Measurements from ENCODE around the gene SLC28A1. TPM values are rescaled to one million over a fixed set of nuclear protein-coding genes. Genes with fewer than 3 reads are reported as not detected.
A peak's percentile ranks its signal among the peaks of the same experiment; 100 is the strongest.

Gene SLC28A1
- total and polyA plus RNA-seq, 2 of the 4 experiments (the other 2 are of a cell fraction), result not detected

DNA sequence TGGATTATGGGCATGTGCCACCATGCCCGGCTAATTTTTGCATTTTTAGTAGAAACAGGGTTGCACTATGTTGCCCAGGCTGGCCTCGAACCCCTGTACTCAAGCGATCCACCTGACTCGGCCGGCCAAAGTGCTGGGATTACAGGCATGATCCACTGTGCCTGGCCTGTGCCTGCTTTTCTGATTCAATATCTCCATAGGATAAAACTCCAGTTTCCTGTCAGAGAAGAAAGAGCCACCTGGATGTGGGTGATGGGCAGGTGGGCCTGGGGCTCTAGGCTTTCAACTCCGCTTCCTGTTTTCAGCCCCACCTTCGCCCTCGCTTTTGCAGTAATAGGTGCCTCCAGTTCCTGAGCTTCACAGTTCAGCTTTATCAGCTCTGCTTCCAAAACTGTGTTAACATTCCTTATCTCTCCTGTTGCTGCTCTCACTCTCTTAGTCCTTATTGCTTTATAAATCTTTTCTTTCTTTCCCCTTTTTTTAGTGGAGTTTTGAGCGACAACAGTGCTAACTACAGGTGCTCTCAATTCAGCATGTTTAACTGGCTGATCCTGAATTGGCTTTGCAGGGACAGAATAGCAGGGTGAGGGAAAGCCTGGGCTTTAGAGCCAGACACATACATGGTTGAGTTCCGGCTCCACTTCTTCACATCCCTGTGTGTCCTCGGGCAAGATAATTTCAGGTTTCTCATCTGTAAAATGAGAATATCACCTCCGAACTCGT, 76.1 kb downstream of the SLC28A1 start:
- intact Hi-C loops (cut with micrococcal nuclease), result no loop called here
- peaks cover 11% of the 10 kb centered on the region for H3K9me1 ChIP-seq (ENCODE audit: insufficient read depth, low read length)
- no peak overlapping the region for H2AK9ac ChIP-seq (replicated peaks; ENCODE audit: low read depth, low read length, poor library complexity)
- H2AFZ ChIP-seq (replicated peaks; ENCODE audit: low read length, poor library complexity), result peak overlapping the region; percentile 83
- peak overlapping the region; percentile 29; the same call in 1 of the 3 replicates for H2BK15ac ChIP-seq (ENCODE audit: low read depth, low read length)
- H2BK5ac ChIP-seq (ENCODE audit: low read depth, low read length, poor library complexity, severe bottlenecking), result peak overlapping the region; percentile 15
- H3K18ac ChIP-seq (ENCODE audit: low read depth, low read length), result no peak overlapping the region; the same call in 1 of the 2 replicates
- H3K4me3 ChIP-seq (ENCODE audit: insufficient read depth, low read depth, low read length), result no peak overlapping the region
- H3K27me3 ChIP-seq (ENCODE audit: control insufficient read depth, insufficient read depth, low read length), result no peaks in the 10 kb centered on the region
- H2AK5ac ChIP-seq (ENCODE audit: low read depth, low read length), result peak overlapping the region; percentile 20
- peak overlapping the region; percentile 65; the same call in 1 of the 2 replicates for H3K4ac ChIP-seq (ENCODE audit: low read depth, low read length)
- 0 out of 2 replicates have a peak overlapping the region, but pooled peaks have one; percentile 4 for H3K27ac ChIP-seq (ENCODE audit: insufficient read depth, low read length)
- peak overlapping the region; percentile 74; the same call in 1 of the 2 replicates for H3K23ac ChIP-seq (ENCODE audit: low read depth, low read length)
- H2BK120ac ChIP-seq (ENCODE audit: low read depth, low read length), result peak overlapping the region; percentile 67
- H3K9me3 ChIP-seq (ENCODE audit: control insufficient read depth, insufficient read depth, low read length), result peaks cover 4% of the 10 kb centered on the region
- H3K4me2 ChIP-seq (ENCODE audit: low read depth, low read length), result peak overlapping the region; percentile 9; the same call in 1 of the 2 replicates
- WGBS, 2 experiments (ENCODE audit: extremely low coverage in 2 of 2, insufficient read length in 1 of 2), result 100% methylated on average over 2 of the region's 13 CpGs; no CpG with 5 or more reads in 1 of the 2 experiments
- BruUV-seq (replicated peaks), result no TSS peak
- ChIA-PET POLR2A (ENCODE audit: unreplicated experiment) (no interaction called here), CTCF (no interaction called here)
- peak overlapping the region; percentile 64; the same call in 1 of the 2 replicates for H2BK20ac ChIP-seq (ENCODE audit: low read depth, low read length)
- peak overlapping the region; percentile 73 for H3K14ac ChIP-seq (replicated peaks; ENCODE audit: low read depth, low read length)
- peak overlapping the region in 1 of 2 experiments; percentile 66; a peak in 2 of 4 replicates for H4K8ac ChIP-seq (ENCODE audit: low read depth in 2 of 2, low read length in 2 of 2)
- H3K4me1 ChIP-seq (ENCODE audit: control insufficient read depth, insufficient read depth, low read length), result peaks cover 6% of the 10 kb centered on the region
- dilution Hi-C loops (cut with HindIII; ENCODE audit: low sequenced_read_pairs, unreplicated experiment), result no loop called here
- H4K91ac ChIP-seq (ENCODE audit: insufficient read depth, low read depth, low read length), result peak overlapping the region; percentile 10; the same call in 1 of the 2 replicates
- H4K5ac ChIP-seq (ENCODE audit: low read depth, low read length), result no peak overlapping the region
- in situ Hi-C loops (cut with MboI; ENCODE audit: low sequenced_read_pairs), result loop anchor here (25.0 kb wide), 1 partner anchor 327 kb away; no protein-coding TSS in a partner anchor
- no peak for DNase-seq
- 0 out of 2 replicates have a peak overlapping the region, but pooled peaks have one; percentile 7 for H3K9ac ChIP-seq (ENCODE audit: low read depth, low read length)
- H3K36me3 ChIP-seq (ENCODE audit: control insufficient read depth, insufficient read depth, low read length), result no peaks in the 10 kb centered on the region
- no peak overlapping the region for H3K56ac ChIP-seq (ENCODE audit: extremely low read depth, insufficient read depth, low read length)
- TF ChIP-seq MAFK (IDR thresholded peaks at IDR 0.05; ENCODE audit: low read depth, low read length), result no peak
- no peak for TF ChIP-seq BHLHE40 (IDR thresholded peaks at IDR 0.05; ENCODE audit: low read depth, low read length)
- TF ChIP-seq NFE2L2 (IDR thresholded peaks at IDR 0.05; ENCODE audit: low read depth, low read length), result no peak
- no peaks in the 10 kb centered on the region for H3K79me1 ChIP-seq (ENCODE audit: low read depth in 1 of 2, low read length in 2 of 2)
- peak; percentile 32 for ATAC-seq (ENCODE audit: low read depth)
- H4K20me1 ChIP-seq (ENCODE audit: insufficient read depth, low read length), result no peaks in the 10 kb centered on the region
